ENCODE measurements around the gene SPDYC. TPM values are rescaled to one million over a fixed set of nuclear protein-coding genes. Genes with fewer than 3 reads are reported as not detected.

The SPDYC gene
- total and polyA plus RNA-seq, 2 of the 13 experiments (the other 11 are each of a cell fraction or from before 2014, with no cell fraction given) = 0.15 to 0.33 TPM

GRCh38 chr11:65131895-65132237 is 38.2 kb upstream of the SPDYC start:
- POLR2A ChIA-PET = interaction anchor here (0.8 to 2.7 kb wide), 4 partner anchors 10 to 50 kb away, joined by 3 to 20 read pairs (median 7); partner anchors contain the start of genes CAPN1, FAU and MRPL49
- no peaks in the 10 kb centered on the region for H3K9me3 ChIP-seq (ENCODE audit: low read length)
- no peak overlapping the region for H3K9ac ChIP-seq (ENCODE audit: insufficient read depth, low read depth, low read length)
- DNase-seq (ENCODE audit: low spot score) = no peak
- CTCF ChIA-PET (ENCODE audit: low intra/inter-chr PET ratio, low total read pairs) = no interaction called here
- H4K20me1 ChIP-seq (ENCODE audit: insufficient read depth, low read length) = peaks cover 17% of the 10 kb centered on the region
- H2AFZ ChIP-seq (ENCODE audit: low read length) = no peak overlapping the region
- no peak overlapping the region for H3K27ac ChIP-seq (ENCODE audit: extremely low read length, insufficient read depth, low read length)
- ATAC-seq = no peak
- H3K36me3 ChIP-seq (replicated peaks in 1 of 2; ENCODE audit: control insufficient read depth in 1 of 2, insufficient read depth in 2 of 2, low read length in 2 of 2) = peaks cover 34 to 54% of the 10 kb centered on the region in 2 experiments
- in situ Hi-C loops (cut with HindIII; ENCODE audit: extremely low pct_ligation_motif_present, low pct_unique_long_range_greater_than_20kb) (no loop called here), intact Hi-C loops (cut with micrococcal nuclease; ENCODE audit: unreplicated experiment) (no loop called here)
- no peak overlapping the region for H3K4me3 ChIP-seq (replicated peaks in 1 of 3; ENCODE audit: insufficient read depth in 1 of 3, low read depth in 2 of 3, low read length in 3 of 3)
- H3K79me2 ChIP-seq (ENCODE audit: insufficient read depth, low read length) = peaks cover 26% of the 10 kb centered on the region
- no TSS peak for BruUV-seq (replicated peaks)
- H3K4me1 ChIP-seq (ENCODE audit: insufficient read depth, low read length) = peaks cover 25% of the 10 kb centered on the region
- H3K27me3 ChIP-seq (ENCODE audit: control insufficient read depth in 1 of 2, insufficient read depth in 2 of 2, low read length in 2 of 2) = no peaks in the 10 kb centered on the region; a peak in 1 of 5 replicates
- WGBS (ENCODE audit: low lambda C conversion rate) = 99% methylated on average over 5 of the region's 6 CpGs
- H3K4me2 ChIP-seq (ENCODE audit: low read depth, low read length) = no peak overlapping the region
- no peak for FAIRE-seq
- TF ChIP-seq JUND (CRISPR knock-in tag; IDR thresholded peaks at IDR 0.05) = no peak

GRCh38 chr11:65132238-65132987 is 37.6 kb upstream of the SPDYC start:
- WGBS (ENCODE audit: low lambda C conversion rate) = 88% methylated on average over 4 of the region's 10 CpGs
- in situ Hi-C loops (cut with HindIII; ENCODE audit: extremely low pct_ligation_motif_present, low pct_unique_long_range_greater_than_20kb) = no loop called here
- no peak overlapping the region for H3K27ac ChIP-seq (ENCODE audit: extremely low read length, insufficient read depth, low read length)
- H3K9ac ChIP-seq (ENCODE audit: insufficient read depth, low read depth, low read length) = 0 out of 2 replicates have a peak overlapping the region, but pooled peaks have one; percentile 7
- no TSS peak for BruUV-seq (replicated peaks)
- H4K20me1 ChIP-seq (ENCODE audit: insufficient read depth, low read length) = peaks cover 17% of the 10 kb centered on the region
- peaks cover 34 to 50% of the 10 kb centered on the region in 2 experiments for H3K36me3 ChIP-seq (replicated peaks in 1 of 2; ENCODE audit: control insufficient read depth in 1 of 2, insufficient read depth in 2 of 2, low read length in 2 of 2)
- DNase-seq (ENCODE audit: low spot score) (no peak), FAIRE-seq (no peak), ATAC-seq (no peak)
- POLR2A ChIA-PET = interaction anchor here (0.8 to 5.1 kb wide), 9 partner anchors 10 to 49 kb away, joined by 3 to 105 read pairs (median 23); partner anchors contain the start of genes CAPN1, FAU, MRPL49 and TM7SF2
- no peak overlapping the region for H2AFZ ChIP-seq (ENCODE audit: low read length)
- no peaks in the 10 kb centered on the region; a peak in 1 of 5 replicates for H3K27me3 ChIP-seq (ENCODE audit: control insufficient read depth in 1 of 2, insufficient read depth in 2 of 2, low read length in 2 of 2)
- H3K4me1 ChIP-seq (ENCODE audit: insufficient read depth, low read length) = peaks cover 25% of the 10 kb centered on the region
- CTCF ChIA-PET (ENCODE audit: low intra/inter-chr PET ratio, low total read pairs) = interaction anchor here (1.3 kb wide), 1 partner anchor 48 kb away, joined by 3 read pairs; no protein-coding TSS in a partner anchor
- intact Hi-C loops (cut with micrococcal nuclease; ENCODE audit: unreplicated experiment) = no loop called here
- peaks cover 26% of the 10 kb centered on the region for H3K79me2 ChIP-seq (ENCODE audit: insufficient read depth, low read length)
- TF ChIP-seq ZNF547 (CRISPR knock-in tag; IDR thresholded peaks at IDR 0.05) (peak; percentile 44; the same call in 1 of the 2 replicates), ZMAT5 (CRISPR knock-in tag; IDR thresholded peaks at IDR 0.05; ENCODE audit: borderline replicate concordance, low read depth) (no peak), AGO2 (optimal IDR thresholded peaks at IDR 0.05; ENCODE audit: low read depth, low read length) (peak; percentile 24), RELA (CRISPR knock-in tag; IDR thresholded peaks at IDR 0.05) (no peak), ELF4 (CRISPR knock-in tag; IDR thresholded peaks at IDR 0.05; ENCODE audit: borderline replicate concordance) (no peak), SP2 (CRISPR knock-in tag; IDR thresholded peaks at IDR 0.05) (no peak)
- H3K9me3 ChIP-seq (ENCODE audit: low read length) = no peaks in the 10 kb centered on the region
- peak overlapping the region; percentile 92 for H3K4me2 ChIP-seq (ENCODE audit: low read depth, low read length)
- peak overlapping the region; percentile 85 to 94 (median 92); a peak in 4 of 6 replicates for H3K4me3 ChIP-seq (replicated peaks in 1 of 3; ENCODE audit: insufficient read depth in 1 of 3, low read depth in 2 of 3, low read length in 3 of 3)

Measured in HepG2 (cell line).